ENCODE measurements around the gene VDR.

VDR gene

GRCh38 chr12:47940773-47941474, 36.1 kb upstream of the VDR start:
- DNase-seq (ENCODE audit: low read depth) = no peak
- TF ChIP-seq, protein P1, sequence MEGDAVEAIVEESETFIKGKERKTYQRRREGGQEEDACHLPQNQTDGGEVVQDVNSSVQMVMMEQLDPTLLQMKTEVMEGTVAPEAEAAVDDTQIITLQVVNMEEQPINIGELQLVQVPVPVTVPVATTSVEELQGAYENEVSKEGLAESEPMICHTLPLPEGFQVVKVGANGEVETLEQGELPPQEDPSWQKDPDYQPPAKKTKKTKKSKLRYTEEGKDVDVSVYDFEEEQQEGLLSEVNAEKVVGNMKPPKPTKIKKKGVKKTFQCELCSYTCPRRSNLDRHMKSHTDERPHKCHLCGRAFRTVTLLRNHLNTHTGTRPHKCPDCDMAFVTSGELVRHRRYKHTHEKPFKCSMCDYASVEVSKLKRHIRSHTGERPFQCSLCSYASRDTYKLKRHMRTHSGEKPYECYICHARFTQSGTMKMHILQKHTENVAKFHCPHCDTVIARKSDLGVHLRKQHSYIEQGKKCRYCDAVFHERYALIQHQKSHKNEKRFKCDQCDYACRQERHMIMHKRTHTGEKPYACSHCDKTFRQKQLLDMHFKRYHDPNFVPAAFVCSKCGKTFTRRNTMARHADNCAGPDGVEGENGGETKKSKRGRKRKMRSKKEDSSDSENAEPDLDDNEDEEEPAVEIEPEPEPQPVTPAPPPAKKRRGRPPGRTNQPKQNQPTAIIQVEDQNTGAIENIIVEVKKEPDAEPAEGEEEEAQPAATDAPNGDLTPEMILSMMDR (conservative IDR thresholded peaks at IDR 0.05; ENCODE audit: low read depth, low read length) = no peak
- H3K4me3 ChIP-seq (ENCODE audit: low read depth, low read length) = no peak overlapping the region

DNA sequence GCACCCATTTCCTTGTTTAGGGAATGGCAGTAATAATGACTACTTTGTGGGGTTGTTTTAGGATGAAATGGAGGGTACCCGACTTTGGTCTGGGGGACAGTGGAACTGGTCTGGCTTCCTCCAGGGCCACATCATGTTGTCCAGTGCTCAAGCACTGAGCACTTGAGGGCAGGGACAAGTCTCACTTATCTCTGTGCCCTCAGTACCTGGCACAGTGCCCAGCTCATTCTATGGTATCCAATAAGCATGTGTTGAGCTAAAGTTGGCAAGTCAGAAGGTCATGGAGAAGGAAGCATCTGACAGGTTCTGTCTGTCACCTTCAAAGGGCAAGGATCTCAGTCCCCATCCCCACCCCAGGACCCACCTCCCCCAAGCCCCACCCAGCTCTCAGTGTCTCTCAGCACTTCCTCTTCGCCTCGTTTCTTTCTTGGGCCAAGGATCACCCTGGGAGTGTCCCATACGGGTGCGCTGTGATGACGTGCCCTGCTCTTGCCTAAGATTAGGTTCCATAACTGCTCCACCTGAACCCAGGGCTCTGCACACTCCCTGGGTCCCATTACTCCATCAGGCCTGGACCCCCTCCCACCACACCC, 34.3 kb upstream of the VDR start:
- no peak overlapping the region for H3K4me3 ChIP-seq (ENCODE audit: low read depth, low read length)
- no peak for DNase-seq (ENCODE audit: low read depth)
- TF ChIP-seq, protein P1 (conservative IDR thresholded peaks at IDR 0.05; ENCODE audit: low read depth, low read length) = no peak

DNA sequence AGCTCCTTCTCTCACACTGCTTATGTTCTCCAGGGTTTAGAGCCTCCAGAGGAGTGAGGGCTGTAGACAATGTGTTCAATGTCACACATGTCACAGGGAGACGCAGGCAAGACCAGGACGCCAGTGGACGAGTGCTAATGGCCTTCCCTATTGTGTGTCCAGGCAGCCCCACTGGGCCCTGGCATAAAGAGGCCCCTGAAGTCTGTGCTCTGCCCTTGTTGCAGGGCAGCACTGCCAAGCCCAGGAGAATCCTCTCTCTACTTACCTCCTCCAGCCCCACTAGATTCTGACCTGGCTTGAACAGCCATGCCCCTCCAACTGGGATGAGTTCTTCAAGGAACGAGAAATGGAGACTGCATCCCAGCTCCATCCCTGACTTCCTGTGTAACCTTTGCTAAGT, 33.8 kb upstream of the VDR start:
- no peak for DNase-seq (ENCODE audit: low read depth)
- TF ChIP-seq, protein P1 (conservative IDR thresholded peaks at IDR 0.05; ENCODE audit: low read depth, low read length) = no peak
- no peak overlapping the region for H3K4me3 ChIP-seq (ENCODE audit: low read depth, low read length)

GRCh38 chr12:47938093-47938492, 33.3 kb upstream of the VDR start:
- peak; percentile 26 for DNase-seq (ENCODE audit: low read depth)
- H3K4me3 ChIP-seq (ENCODE audit: low read depth, low read length) = no peak overlapping the region
- TF ChIP-seq, protein P1 (conservative IDR thresholded peaks at IDR 0.05; ENCODE audit: low read depth, low read length) = no peak

GRCh38 chr12:47935184-47935583, 30.4 kb upstream of the VDR start:
- DNase-seq (ENCODE audit: low read depth) = peak; percentile 89
- TF ChIP-seq, protein P1 (conservative IDR thresholded peaks at IDR 0.05; ENCODE audit: low read depth, low read length) = no peak
- H3K4me3 ChIP-seq (ENCODE audit: low read depth, low read length) = no peak overlapping the region

- TF ChIP-seq, protein P1 (conservative IDR thresholded peaks at IDR 0.05; ENCODE audit: low read depth, low read length) = no peak
- no peak for DNase-seq (ENCODE audit: low read depth)
- H3K4me3 ChIP-seq (ENCODE audit: low read depth, low read length) = no peak overlapping the region
These were observed 26.4 kb upstream of the VDR start for GRCh38 chr12:47931187-47931586.

GRCh38 chr12:47930634-47931033, 25.8 kb upstream of the VDR start:
- TF ChIP-seq, protein P1 (conservative IDR thresholded peaks at IDR 0.05; ENCODE audit: low read depth, low read length) = no peak
- no peak overlapping the region for H3K4me3 ChIP-seq (ENCODE audit: low read depth, low read length)
- DNase-seq (ENCODE audit: low read depth) = no peak
